AG08395 (cell line): ENCODE data around the gene CEP170B.

Source experiments
- DNase-seq: peaks from one replicate; pipeline ENCODE4 v3.0.0; 2012; ENCODE audit warnings: mixed read lengths, low spot score

The CEP170B gene

GRCh38 chr14:104868060-104868740 lies 3.1 kb downstream of the CEP170B start:
- DNase-seq: no peak

GRCh38 chr14:104868811-104869572 lies 3.9 kb downstream of the CEP170B start:
- no peak for DNase-seq

GRCh38 chr14:104869669-104870367 lies 4.8 kb downstream of the CEP170B start:
- DNase-seq: no peak

GRCh38 chr14:104870368-104871144 lies 5.5 kb downstream of the CEP170B start:
- no peak for DNase-seq

GRCh38 chr14:104871145-104871655 lies 6.1 kb downstream of the CEP170B start:
- DNase-seq: no peak

- no peak for DNase-seq
These were observed 6.8 kb downstream of the CEP170B start for GRCh38 chr14:104871656-104872468.

- DNase-seq: peak; percentile 84
These were observed 7.6 kb downstream of the CEP170B start for GRCh38 chr14:104872469-104873341.

- DNase-seq: no peak
These were observed 8.4 kb downstream of the CEP170B start for GRCh38 chr14:104873380-104874055.

- no peak for DNase-seq
These were observed 9.1 kb downstream of the CEP170B start for GRCh38 chr14:104874110-104874531.

- no peak for DNase-seq
These were observed 9.7 kb downstream of the CEP170B start for GRCh38 chr14:104874571-104875411.

- no peak for DNase-seq
These were observed 10.3 kb downstream of the CEP170B start for GRCh38 chr14:104875412-104875751.

GRCh38 chr14:104875811-104876210 lies 10.7 kb downstream of the CEP170B start:
- DNase-seq: no peak

- peak; percentile 73 for DNase-seq
These were observed 11.2 kb downstream of the CEP170B start for GRCh38 chr14:104876251-104876699.

GRCh38 chr14:104877066-104877805 lies 12.2 kb downstream of the CEP170B start:
- no peak for DNase-seq

- DNase-seq: no peak
These were observed 12.9 kb downstream of the CEP170B start for GRCh38 chr14:104877806-104878550.

GRCh38 chr14:104878582-104878981 lies 13.5 kb downstream of the CEP170B start:
- no peak for DNase-seq
